H1 (cell line): ENCODE results near the gene TMEM144. TPM values are rescaled to one million over a fixed set of nuclear protein-coding genes. Genes with fewer than 3 reads are reported as not detected.

Experiments used
- CTCF ChIA-PET: fragments of 300-600 bp; sonication (Branson Sonifier 250); formaldehyde crosslinking; loops from one replicate; lab custom pipeline; 2021; ENCODE audit not compliant: partially characterized antibody; lab: Charles Lee
- POLR2A ChIA-PET: fragments of 300-600 bp; sonication (Branson Sonifier 250); formaldehyde crosslinking; loops from one replicate; lab custom pipeline; 2021; ENCODE audit warnings: inconsistent platforms; ENCODE audit not compliant: partially characterized antibody; lab: Charles Lee
- DNase-seq, 2 experiments: peaks; one replicate each; pipeline versions ENCODE4 v3.0.0 to v3.0.0-alpha.2; 2010 to 2022; ENCODE audit warnings: low spot score in 2 of 2, low read depth in 1 of 2, mixed read lengths in 1 of 2
- FAIRE-seq: peaks from 2 replicates; lab custom pipeline; 2011; peaks lifted over from hg19 to GRCh38; lab: Jason Lieb, UNC
- H2AFZ ChIP-seq: 2 replicates; pipeline ENCODE4 v1.8.1; 2012; ENCODE audit warnings: low read length, inconsistent platforms
- H2AK5ac ChIP-seq: 2 replicates; pipeline ENCODE4 v1.6.1; 2013; ENCODE audit warnings: low read depth, low read length
- H2BK120ac ChIP-seq: replicated peaks from 2 replicates; pipeline ENCODE3; 2013; ENCODE audit warnings: low read depth, low read length, inconsistent platforms
- H2BK12ac ChIP-seq: 2 replicates; pipeline ENCODE4 v1.6.1; 2013; ENCODE audit warnings: low read depth, low read length
- H2BK15ac ChIP-seq: 2 replicates; pipeline ENCODE4 v1.6.1; 2013; ENCODE audit warnings: low read length
- H2BK20ac ChIP-seq: 2 replicates; pipeline ENCODE4 v1.6.1; 2013; ENCODE audit warnings: low read length
- H2BK5ac ChIP-seq: 2 replicates; pipeline ENCODE4 v1.6.1; 2013; ENCODE audit warnings: low read depth, low read length
- H3K14ac ChIP-seq: 2 replicates; pipeline ENCODE4 v1.6.1; 2013; ENCODE audit warnings: inconsistent platforms; ENCODE audit not compliant: insufficient read length
- H3K18ac ChIP-seq: 2 replicates; pipeline ENCODE4 v1.6.1; 2013; ENCODE audit warnings: low read length; ENCODE audit errors: extremely low read depth
- H3K23ac ChIP-seq: 2 replicates; pipeline ENCODE4 v1.6.1; 2013; ENCODE audit warnings: inconsistent platforms; ENCODE audit not compliant: insufficient read length
- H3K23me2 ChIP-seq: 2 replicates; pipeline ENCODE4 v1.6.1; 2013; ENCODE audit warnings: low read depth, low read length
- H3K27ac ChIP-seq: 2 replicates; pipeline ENCODE4 v1.6.1; 2011; ENCODE audit warnings: low read depth, low read length, inconsistent platforms
- H3K27me3 ChIP-seq, 4 experiments: replicated peaks in 1 of 4; 1 replicate in 1 of 4; 2 replicates in 3 of 4; pipeline versions ENCODE4 v1.6.1 to v1.8.1; 2011 to 2013; ENCODE audit warnings: low read length in 3 of 4, mild to moderate bottlenecking in 3 of 4, inconsistent platforms in 2 of 4, mixed read lengths in 2 of 4, moderate library complexity in 1 of 4; ENCODE audit not compliant: control insufficient read depth in 3 of 4, insufficient read depth in 3 of 4; ENCODE audit errors: extremely low read depth in 1 of 4
- H3K36me3 ChIP-seq, 4 experiments: 2 replicates each; pipeline versions ENCODE4 v1.6.1 to v1.8.1; 2011 to 2013; ENCODE audit warnings: mild to moderate bottlenecking in 4 of 4, low read length in 3 of 4, moderate library complexity in 2 of 4, control low read depth in 1 of 4, inconsistent platforms in 1 of 4; ENCODE audit not compliant: insufficient read depth in 4 of 4, control insufficient read depth in 2 of 4
- H3K4ac ChIP-seq: replicated peaks from 2 replicates; pipeline ENCODE3; 2013; ENCODE audit warnings: low read length, low read depth, mixed read lengths, inconsistent platforms; ENCODE audit not compliant: insufficient read length
- H3K4me1 ChIP-seq, 4 experiments: replicated peaks in 1 of 4; 1 replicate in 1 of 4; 2 replicates in 3 of 4; pipeline versions ENCODE4 v1.6.1 to v1.8.1; 2011 to 2013; ENCODE audit warnings: low read length in 3 of 4, inconsistent platforms in 2 of 4, mixed read lengths in 1 of 4; ENCODE audit not compliant: insufficient read depth in 4 of 4, control insufficient read depth in 3 of 4
- H3K4me2 ChIP-seq, 2 experiments: 2 replicates each; pipeline versions ENCODE4 v1.6.1 to v1.8.1; 2011 to 2013; ENCODE audit warnings: low read depth in 2 of 2, low read length in 2 of 2, control low read depth in 1 of 2, inconsistent platforms in 1 of 2, mild to moderate bottlenecking in 1 of 2; ENCODE audit not compliant: insufficient read depth in 1 of 2
- H3K4me3 ChIP-seq, 4 experiments: fragments of 200-600, 300-600 bp in 1 of 4; sonication (generic), shearing (Covaris generic), sonication (Bioruptor Twin) in 1 of 4; 2 replicates each; pipeline versions ENCODE4 v1.5.1 to v1.8.1; 2011 to 2016; ENCODE audit warnings: low read length in 4 of 4, low read depth in 3 of 4, control low read depth in 2 of 4, inconsistent platforms in 2 of 4, mild to moderate bottlenecking in 2 of 4, mixed read lengths in 1 of 4, moderate library complexity in 1 of 4; ENCODE audit not compliant: insufficient read depth in 2 of 4; ENCODE audit errors: extremely low read depth in 1 of 4
- H3K56ac ChIP-seq: replicated peaks from 2 replicates; pipeline ENCODE3; 2013; ENCODE audit warnings: low read depth, mild to moderate bottlenecking, mixed read lengths, low read length, inconsistent platforms; ENCODE audit not compliant: insufficient read length
- H3K79me1 ChIP-seq: 2 replicates; pipeline ENCODE4 v1.6.1; 2013; ENCODE audit warnings: low read depth, low read length, control low read depth
- H3K79me2 ChIP-seq, 2 experiments: 2 replicates each; pipeline versions ENCODE4 v1.6.1 to v1.8.1; 2012 to 2013; ENCODE audit warnings: low read length in 2 of 2, mild to moderate bottlenecking in 2 of 2, inconsistent platforms in 1 of 2; ENCODE audit not compliant: insufficient read depth in 2 of 2, control insufficient read depth in 1 of 2
- H3K9ac ChIP-seq, 4 experiments: replicated peaks in 1 of 4; 1 replicate in 1 of 4; 2 replicates in 3 of 4; pipeline versions ENCODE4 v1.6.1 to v1.8.1; 2011 to 2013; ENCODE audit warnings: low read depth in 3 of 4, low read length in 3 of 4, control low read depth in 2 of 4, mild to moderate bottlenecking in 2 of 4, moderate library complexity in 2 of 4, inconsistent platforms in 1 of 4; ENCODE audit errors: extremely low read depth in 1 of 4
- H3K9me3 ChIP-seq, 2 experiments: 2 replicates each; pipeline versions ENCODE4 v1.6.1 to v1.8.1; 2012 to 2013; ENCODE audit warnings: mild to moderate bottlenecking in 2 of 2, moderate library complexity in 2 of 2, control low read depth in 1 of 2, inconsistent platforms in 1 of 2, low read depth in 1 of 2, low read length in 1 of 2, mixed read lengths in 1 of 2; ENCODE audit not compliant: insufficient read depth in 2 of 2
- H4K20me1 ChIP-seq, 2 experiments: replicated peaks in 1 of 2; 2 replicates each; pipeline versions ENCODE3 to v1.8.1; 2011 to 2013; ENCODE audit warnings: inconsistent platforms in 2 of 2, low read length in 2 of 2, mild to moderate bottlenecking in 1 of 2; ENCODE audit not compliant: insufficient read depth in 2 of 2, control insufficient read depth in 1 of 2
- H4K5ac ChIP-seq: 2 replicates; pipeline ENCODE4 v1.6.1; 2013; ENCODE audit warnings: low read length, low read depth, mixed read lengths, inconsistent platforms; ENCODE audit not compliant: insufficient read length
- H4K8ac ChIP-seq: 2 replicates; pipeline ENCODE4 v1.8.0; 2013; ENCODE audit warnings: mild to moderate bottlenecking, moderate library complexity, low read length, inconsistent platforms; ENCODE audit not compliant: insufficient read depth; ENCODE audit errors: extremely low read depth
- H4K91ac ChIP-seq: replicated peaks from 2 replicates; pipeline ENCODE3; 2013; ENCODE audit warnings: low read length, mixed read lengths, inconsistent platforms; ENCODE audit not compliant: insufficient read length
- BRCA1 ChIP-seq: IDR thresholded peaks from 2 replicates; pipeline ENCODE4 v1.6.1; 2012; ENCODE audit warnings: low read depth, low read length, improper control_type of control experiment
- CBX8 ChIP-seq: fragments of 300-800, 300-1000 bp; sonication (generic); IDR thresholded peaks from 2 replicates; pipeline ENCODE4 v1.7.1; 2016; ENCODE audit warnings: low read depth, low read length, borderline replicate concordance
- EZH2 ChIP-seq: fragments of 200-600 bp; sonication (generic); IDR thresholded peaks from 2 replicates; pipeline ENCODE4 v1.7.1; 2012; ENCODE audit warnings: low read depth, mild to moderate bottlenecking, moderate library complexity, low read length, inconsistent platforms; ENCODE audit not compliant: severe bottlenecking
- HDAC2 ChIP-seq, 2 experiments: fragments of 300-600 bp in 1 of 2; sonication (generic) in 1 of 2; IDR thresholded peaks; 2 replicates each; pipeline ENCODE4 v1.6.1; 2011 to 2012; ENCODE audit warnings: low read depth in 2 of 2, low read length in 2 of 2, mild to moderate bottlenecking in 2 of 2, moderate library complexity in 2 of 2, borderline replicate concordance in 1 of 2, inconsistent platforms in 1 of 2
- HDAC6 ChIP-seq: IDR thresholded peaks from one replicate; pipeline ENCODE4 v1.7.1; 2012; ENCODE audit warnings: low read depth, mild to moderate bottlenecking, inconsistent platforms, low read length, moderate library complexity
- KDM5A ChIP-seq: fragments of 200-600 bp; IDR thresholded peaks from 2 replicates; pipeline ENCODE4 v1.7.1; 2012; ENCODE audit warnings: mild to moderate bottlenecking, low read length, inconsistent platforms, mixed read lengths
- POU5F1 ChIP-seq: IDR thresholded peaks from 2 replicates; pipeline ENCODE4 v1.6.1; 2011; ENCODE audit warnings: low read depth, mild to moderate bottlenecking, low read length, moderate library complexity
- RXRA ChIP-seq: IDR thresholded peaks from 2 replicates; pipeline ENCODE4 v1.6.1; 2011; ENCODE audit warnings: low read depth, mild to moderate bottlenecking, low read length, moderate library complexity; ENCODE audit not compliant: insufficient read depth
- SIX5 ChIP-seq: IDR thresholded peaks from 2 replicates; pipeline ENCODE4 v1.6.1; 2011; ENCODE audit warnings: mild to moderate bottlenecking, low read depth, low read length
- SUZ12 ChIP-seq: fragments of 200-600 bp; sonication (generic); IDR thresholded peaks from 2 replicates; pipeline ENCODE4 v1.6.1; 2012; ENCODE audit warnings: mild to moderate bottlenecking, inconsistent platforms, low read length, moderate library complexity, mixed read lengths
- TAF7 ChIP-seq: optimal IDR thresholded peaks from 2 replicates; pipeline ENCODE3; 2011; ENCODE audit warnings: low read depth, mild to moderate bottlenecking, inconsistent platforms, low read length, moderate library complexity, borderline replicate concordance
- WGBS, 2 experiments: shearing (Covaris generic) in 1 of 2; methylation state at CpG; one replicate each; pipeline versions ENCODE4 v1.1.6 to v1.1.7; 2013 to 2015; ENCODE audit warnings: low lambda C conversion rate in 2 of 2, mixed read lengths in 2 of 2, inconsistent platforms in 1 of 2, low coverage in 1 of 2, missing lambda C conversion rate in 1 of 2; ENCODE audit not compliant: insufficient replicate concordance in 2 of 2, insufficient coverage in 1 of 2, insufficient read length in 1 of 2; ENCODE audit errors: extremely low coverage in 1 of 2, missing lambda C conversion rate in 1 of 2; 5-methylcytosine and 5-hydroxymethylcytosine counted together
- polyA plus RNA-seq, 7 experiments: library from polyadenylated mRNA; depleted of rRNA in 3 of 7; stranded (reverse) in 5 of 7; unstranded in 2 of 7; fragments of >200 nt in 5 of 7; fragments of 200-250 nt in 2 of 7; gene quantifications; 1 replicate in 5 of 7; 2 replicates in 1 of 7; 4 replicates in 1 of 7; pipeline versions ENCODE4 v1.2.1 to v1.2.3, GENCODE V29; 2011 to 2013; ENCODE audit warnings: missing spikeins in 2 of 7, mixed read lengths in 2 of 7
- total RNA-seq: library from RNA; stranded (reverse); fragmentation: NEBNext Ultra II Directional; extraction: Animal tissue kit (Norgen Biotek cat#: 25700); gene quantifications from 2 replicates; pipeline ENCODE4 v1.2.1, GENCODE V29; 2021

Gene TMEM144
- total and polyA plus RNA-seq, 2 of the 8 experiments (the other 6 are each of a cell fraction or from before 2014, with no cell fraction given) = 1.9 to 2.6 TPM

DNA sequence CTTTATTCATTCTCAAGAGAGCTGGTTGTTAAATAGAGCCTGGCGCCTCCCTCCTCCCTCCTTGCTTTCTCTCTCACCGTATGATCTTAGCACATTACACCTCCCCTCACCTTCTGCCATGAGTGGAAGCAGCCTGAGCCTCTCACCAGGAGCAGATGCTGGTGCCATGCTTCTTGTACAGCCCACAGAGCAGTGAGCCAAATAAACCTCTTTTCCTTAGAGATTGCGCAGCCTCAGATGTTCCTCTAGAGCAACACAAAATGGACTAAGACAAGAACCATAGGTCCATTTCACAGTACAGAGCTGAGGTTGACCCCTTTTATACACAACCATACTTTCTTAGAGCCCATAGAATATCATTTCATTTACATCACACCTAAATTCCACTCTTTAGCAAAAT is 10.1 kb upstream of the TMEM144 start:
- H4K5ac ChIP-seq = no peak overlapping the region
- DNase-seq (no peak), FAIRE-seq (no peak)
- no peak overlapping the region for H2AK5ac ChIP-seq
- H3K9me3 ChIP-seq = no peaks in the 10 kb centered on the region
- no peaks in the 10 kb centered on the region for H4K20me1 ChIP-seq
- ChIA-PET CTCF (interaction anchor here (0.8 to 1.6 kb wide), 3 partner anchors 11 to 56 kb away, joined by 3 to 5 read pairs (median 3); no protein-coding TSS in a partner anchor), POLR2A (no interaction called here)
- no peak overlapping the region for H2BK15ac ChIP-seq
- no peak overlapping the region for H2BK5ac ChIP-seq
- H3K14ac ChIP-seq = no peak overlapping the region
- H3K4ac ChIP-seq = no peak overlapping the region
- H3K9ac ChIP-seq = no peak overlapping the region
- TF ChIP-seq HDAC2 (IDR thresholded peaks at IDR 0.05; ENCODE audit: borderline replicate concordance in 1 of 2, low read depth in 2 of 2, low read length in 2 of 2) = no peak
- no peak for TF ChIP-seq RXRA
- TF ChIP-seq BRCA1 = no peak
- no peak for TF ChIP-seq TAF7
- no peak for TF ChIP-seq SIX5
- TF ChIP-seq CBX8 = no peak
- no peak for TF ChIP-seq POU5F1
- no peak for TF ChIP-seq KDM5A
- TF ChIP-seq HDAC6 = no peak
- no peak for TF ChIP-seq EZH2
- no peak for TF ChIP-seq SUZ12
- H3K4me3 ChIP-seq = no peak overlapping the region
- no peak overlapping the region for H4K8ac ChIP-seq
- H3K36me3 ChIP-seq = no peaks in the 10 kb centered on the region
- WGBS, 2 experiments = 89% methylated on average over 3 of the region's 3 CpGs; no CpG with 5 or more reads in 1 of the 2 experiments
- no peak overlapping the region for H3K18ac ChIP-seq
- no peaks in the 10 kb centered on the region for H3K4me1 ChIP-seq
- no peaks in the 10 kb centered on the region for H3K79me1 ChIP-seq
- H3K23ac ChIP-seq = no peak overlapping the region
- no peak overlapping the region for H4K91ac ChIP-seq
- H3K27ac ChIP-seq = no peak overlapping the region
- H3K56ac ChIP-seq = no peak overlapping the region
- no peaks in the 10 kb centered on the region for H3K23me2 ChIP-seq
- H2BK12ac ChIP-seq = no peak overlapping the region
- H3K27me3 ChIP-seq = no peaks in the 10 kb centered on the region
- no peaks in the 10 kb centered on the region for H3K79me2 ChIP-seq
- no peak overlapping the region for H2BK20ac ChIP-seq
- no peak overlapping the region for H3K4me2 ChIP-seq
- no peak overlapping the region for H2AFZ ChIP-seq
- no peak overlapping the region for H2BK120ac ChIP-seq
